ENCODE data around the gene PDK3. TPM values are rescaled to one million over a fixed set of nuclear protein-coding genes. Genes with fewer than 3 reads are reported as not detected.
A peak's percentile ranks its signal among the peaks of the same experiment; 100 is the strongest.

PDK3 gene
- total RNA-seq, 6 donors from 2014 or later: 9.2 to 29.5 (median 15.0) TPM

DNA sequence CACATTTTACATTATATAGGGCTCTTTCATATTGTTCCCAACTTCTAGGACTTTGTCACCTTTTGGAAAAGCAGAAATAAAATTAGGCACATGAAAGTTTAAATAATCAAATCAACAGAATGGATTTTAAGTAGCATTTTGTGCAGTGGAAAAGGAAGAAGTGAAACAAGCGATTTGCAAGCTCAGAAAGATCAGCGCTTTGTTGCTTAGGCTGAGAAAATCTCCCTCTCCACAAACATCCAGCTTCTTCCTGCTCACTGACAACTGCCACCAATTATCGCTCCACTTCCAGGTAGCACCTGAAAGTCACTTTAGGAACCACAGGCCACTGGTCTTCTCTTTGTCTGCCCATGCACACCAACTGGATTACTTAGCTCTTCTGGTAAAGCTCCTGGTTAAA is 2.0 kb upstream of the PDK3 start:
- no peaks in the 10 kb centered on the region for H3K9me3 ChIP-seq
- no peaks in the 10 kb centered on the region for H3K27me3 ChIP-seq
- ATAC-seq (ENCODE audit: low FRiP score in 2 of 2) (no peak), DNase-seq (no peak)
- H3K4me3 ChIP-seq: no peak overlapping the region
- 86 to 90% methylated on average over 2 to 3 of the region's 3 CpGs for WGBS, 2 donors
- peaks cover 0 to 15% (median 0%) of the 10 kb centered on the region in 4 donors for H3K4me1 ChIP-seq
- no peaks in the 10 kb centered on the region for H3K36me3 ChIP-seq
- TF ChIP-seq, protein P1, sequence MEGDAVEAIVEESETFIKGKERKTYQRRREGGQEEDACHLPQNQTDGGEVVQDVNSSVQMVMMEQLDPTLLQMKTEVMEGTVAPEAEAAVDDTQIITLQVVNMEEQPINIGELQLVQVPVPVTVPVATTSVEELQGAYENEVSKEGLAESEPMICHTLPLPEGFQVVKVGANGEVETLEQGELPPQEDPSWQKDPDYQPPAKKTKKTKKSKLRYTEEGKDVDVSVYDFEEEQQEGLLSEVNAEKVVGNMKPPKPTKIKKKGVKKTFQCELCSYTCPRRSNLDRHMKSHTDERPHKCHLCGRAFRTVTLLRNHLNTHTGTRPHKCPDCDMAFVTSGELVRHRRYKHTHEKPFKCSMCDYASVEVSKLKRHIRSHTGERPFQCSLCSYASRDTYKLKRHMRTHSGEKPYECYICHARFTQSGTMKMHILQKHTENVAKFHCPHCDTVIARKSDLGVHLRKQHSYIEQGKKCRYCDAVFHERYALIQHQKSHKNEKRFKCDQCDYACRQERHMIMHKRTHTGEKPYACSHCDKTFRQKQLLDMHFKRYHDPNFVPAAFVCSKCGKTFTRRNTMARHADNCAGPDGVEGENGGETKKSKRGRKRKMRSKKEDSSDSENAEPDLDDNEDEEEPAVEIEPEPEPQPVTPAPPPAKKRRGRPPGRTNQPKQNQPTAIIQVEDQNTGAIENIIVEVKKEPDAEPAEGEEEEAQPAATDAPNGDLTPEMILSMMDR (IDR thresholded peaks at IDR 0.05): no peak
- TF ChIP-seq POLR2AphosphoS5 (IDR thresholded peaks at IDR 0.05) (no peak), POLR2A (IDR thresholded peaks at IDR 0.05) (no peak), EP300 (IDR thresholded peaks at IDR 0.05) (no peak)
- H3K27ac ChIP-seq: no peak overlapping the region

DNA sequence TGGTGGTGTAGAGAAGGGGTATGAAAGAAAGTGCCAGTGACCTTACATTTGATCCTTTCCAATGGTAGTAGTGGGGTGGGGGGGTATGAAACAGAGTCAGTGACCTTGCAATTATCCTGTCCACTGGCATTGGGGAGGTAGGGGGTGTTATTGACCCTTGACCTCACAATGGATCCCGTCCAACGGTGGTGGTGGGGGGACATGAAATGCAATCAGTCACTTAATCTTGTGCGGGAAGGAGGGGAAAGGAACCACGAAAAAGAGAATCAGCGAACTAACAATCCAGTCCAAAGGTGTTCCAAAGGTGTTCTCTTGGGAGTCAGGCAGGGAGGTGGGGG is 619 bp upstream of the PDK3 start:
- Histone ChIP-seq H3K4me3 (peak overlapping the region; percentile 24 to 76 (median 64)), H3K27me3 (no peaks in the 10 kb centered on the region), H3K27ac (peak overlapping the region; percentile 77 to 90 (median 85)), H3K4me1 (peaks cover 0 to 19% (median 0%) of the 10 kb centered on the region in 4 donors), H3K36me3 (no peaks in the 10 kb centered on the region), H3K9me3 (no peaks in the 10 kb centered on the region)
- WGBS, 2 donors: 0 to 35% methylated on average over 2 to 5 of the region's 5 CpGs
- no peak for TF ChIP-seq POLR2AphosphoS5 (IDR thresholded peaks at IDR 0.05)
- no peak for DNase-seq
- ATAC-seq (ENCODE audit: low FRiP score in 2 of 2): no peak

DNA sequence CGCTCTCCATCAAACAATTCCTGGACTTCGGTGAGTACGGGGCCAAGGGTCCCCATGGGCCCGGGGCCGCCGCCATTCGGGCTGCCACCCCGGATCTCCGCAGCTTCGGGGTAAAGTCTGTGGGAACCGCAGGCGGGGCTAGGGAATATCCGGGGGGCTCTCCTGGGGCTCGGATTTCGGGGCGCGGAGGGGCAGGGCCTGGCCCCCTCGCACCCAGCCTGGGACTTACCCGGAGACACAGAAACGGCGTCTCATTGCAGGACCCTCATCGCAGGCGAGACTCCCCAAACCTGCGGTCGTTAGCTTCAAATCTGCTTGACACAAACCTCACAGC is 413 bp downstream of the PDK3 start:
- DNase-seq (no peak), ATAC-seq (ENCODE audit: low FRiP score in 2 of 2) (no peak)
- H3K27ac ChIP-seq: peak overlapping the region; percentile 77 to 90 (median 85)
- H3K4me3 ChIP-seq: peak overlapping the region; percentile 55 to 76 (median 66)
- H3K4me1 ChIP-seq: peaks cover 0 to 19% (median 0%) of the 10 kb centered on the region in 4 donors
- no peaks in the 10 kb centered on the region for H3K36me3 ChIP-seq
- 0 to 38% methylated on average over 3 to 25 of the region's 25 CpGs for WGBS, 2 donors
- no peaks in the 10 kb centered on the region for H3K9me3 ChIP-seq
- TF ChIP-seq POLR2A (IDR thresholded peaks at IDR 0.05): no peak
- TF ChIP-seq, protein P1 (IDR thresholded peaks at IDR 0.05): no peak
- H3K27me3 ChIP-seq: no peaks in the 10 kb centered on the region

DNA sequence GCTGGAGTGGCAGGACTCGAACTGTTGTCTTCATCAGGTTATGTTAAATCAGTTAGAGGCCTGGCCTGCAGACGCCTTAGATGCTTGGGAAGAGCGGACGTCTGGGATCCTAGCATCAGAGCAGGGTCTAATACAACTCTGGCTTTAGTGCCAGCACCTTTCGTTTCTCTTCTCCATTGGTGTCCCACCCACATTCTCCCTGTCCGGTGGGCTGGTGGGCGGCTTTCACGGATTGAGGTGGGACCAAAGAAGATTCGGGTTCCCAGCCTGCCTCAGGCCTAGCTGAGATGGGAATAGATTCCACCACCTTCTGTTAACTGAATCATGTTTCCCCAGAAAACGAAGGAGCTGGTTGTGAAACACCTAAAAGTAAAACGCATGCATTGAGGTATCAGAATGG is 939 bp downstream of the PDK3 start:
- ATAC-seq (ENCODE audit: low FRiP score in 2 of 2) (no peak), DNase-seq (no peak)
- H3K4me3 ChIP-seq: peak overlapping the region in 3 of 4 donors; percentile 55 to 76 (median 74)
- peak overlapping the region in 2 of 4 donors; percentile 89 to 90 for H3K27ac ChIP-seq
- H3K27me3 ChIP-seq: no peaks in the 10 kb centered on the region
- no peaks in the 10 kb centered on the region for H3K36me3 ChIP-seq
- TF ChIP-seq POLR2AphosphoS5 (IDR thresholded peaks at IDR 0.05): no peak
- TF ChIP-seq, protein P1 (IDR thresholded peaks at IDR 0.05): no peak
- TF ChIP-seq EP300 (IDR thresholded peaks at IDR 0.05): no peak
- TF ChIP-seq POLR2A (IDR thresholded peaks at IDR 0.05): no peak
- no peaks in the 10 kb centered on the region for H3K9me3 ChIP-seq
- 23 to 43% methylated on average over 8 to 11 of the region's 11 CpGs for WGBS, 2 donors
- peaks cover 0 to 19% (median 0%) of the 10 kb centered on the region in 4 donors for H3K4me1 ChIP-seq

DNA sequence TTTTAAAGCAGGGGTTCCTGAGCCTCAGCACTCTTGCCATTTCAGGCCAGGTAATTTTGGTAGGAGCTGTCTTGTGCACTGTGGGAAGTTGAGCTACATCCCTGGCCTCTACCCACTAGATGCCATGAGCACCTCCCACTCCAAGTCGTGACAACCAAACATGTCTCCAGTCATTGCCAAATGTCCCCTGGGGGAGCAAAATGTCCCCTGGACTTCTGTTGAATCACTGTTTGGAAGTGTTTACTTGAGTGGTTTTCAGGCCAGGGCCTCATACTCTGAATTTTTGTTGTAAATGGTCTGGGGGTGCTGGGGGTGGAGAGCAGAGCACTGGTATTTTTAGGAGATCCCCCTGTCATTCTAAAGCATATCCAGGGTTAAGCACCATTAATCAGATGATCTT is 3.2 kb downstream of the PDK3 start:
- 38% methylated on average over 1 of the region's 1 CpG; no CpG with 5 or more reads in 1 of the 2 donors for WGBS, 2 donors
- H3K27ac ChIP-seq: no peak overlapping the region
- peaks cover 0 to 19% (median 0%) of the 10 kb centered on the region in 4 donors for H3K4me1 ChIP-seq
- H3K4me3 ChIP-seq: no peak overlapping the region
- ATAC-seq (ENCODE audit: low FRiP score in 2 of 2) (no peak), DNase-seq (no peak)
- TF ChIP-seq, protein P1 (IDR thresholded peaks at IDR 0.05): no peak
- no peak for TF ChIP-seq POLR2A (IDR thresholded peaks at IDR 0.05)
- no peak for TF ChIP-seq POLR2AphosphoS5 (IDR thresholded peaks at IDR 0.05)
- TF ChIP-seq EP300 (IDR thresholded peaks at IDR 0.05): no peak
- H3K9me3 ChIP-seq: no peaks in the 10 kb centered on the region
- H3K27me3 ChIP-seq: no peaks in the 10 kb centered on the region
- H3K36me3 ChIP-seq: no peaks in the 10 kb centered on the region
